GM23248 (cell line): ENCODE measurements around the gene OPHN1. TPM values are rescaled to one million over a fixed set of nuclear protein-coding genes. Genes with fewer than 3 reads are reported as not detected.

ENCODE experiments used
- DNase-seq: peaks from one replicate; pipeline ENCODE4 v3.0.0-alpha.2; 2015
- H2AFZ ChIP-seq: fragments of 200-600 bp; sonication (generic); 2 replicates; pipeline ENCODE4 v1.6.1; 2016; ENCODE audit warnings: antibody characterized with exemption
- H3F3A ChIP-seq: fragments of 200-600 bp; sonication (generic); 2 replicates; pipeline ENCODE4 v1.6.1; 2016; ENCODE audit warnings: mild to moderate bottlenecking, antibody characterized with exemption, mixed run types; ENCODE audit not compliant: insufficient read depth
- H3K27ac ChIP-seq: fragments of 200-600 bp; sonication (generic); 2 replicates; pipeline ENCODE4 v1.5.1; 2016; ENCODE audit warnings: mild to moderate bottlenecking
- H3K27me3 ChIP-seq: fragments of 200-600 bp; sonication (generic); replicated peaks from 2 replicates; pipeline ENCODE4 v1.6.1; 2016; ENCODE audit warnings: mild to moderate bottlenecking; ENCODE audit not compliant: insufficient read depth
- H3K36me3 ChIP-seq: fragments of 200-600 bp; sonication (generic); 2 replicates; pipeline ENCODE4 v1.6.1; 2016; ENCODE audit warnings: low read depth, mild to moderate bottlenecking
- H3K4me1 ChIP-seq: fragments of 200-600 bp; sonication (generic); 2 replicates; pipeline ENCODE4 v1.6.1; 2016; ENCODE audit warnings: mild to moderate bottlenecking; ENCODE audit not compliant: insufficient read depth
- H3K4me2 ChIP-seq: fragments of 200-600 bp; sonication (generic); one replicate; pipeline ENCODE4 v1.6.1; 2016; ENCODE audit warnings: mild to moderate bottlenecking; ENCODE audit not compliant: unreplicated experiment
- H3K4me3 ChIP-seq: fragments of 200-600 bp; sonication (generic); 2 replicates; pipeline ENCODE4 v1.5.1; 2016; ENCODE audit warnings: mild to moderate bottlenecking
- H3K79me2 ChIP-seq: fragments of 200-600 bp; sonication (generic); 2 replicates; pipeline ENCODE4 v1.6.1; 2016; ENCODE audit warnings: mild to moderate bottlenecking; ENCODE audit not compliant: insufficient read depth
- H3K9ac ChIP-seq: fragments of 200-600 bp; sonication (generic); 2 replicates; pipeline ENCODE4 v1.6.1; 2016; ENCODE audit warnings: mild to moderate bottlenecking
- H3K9me2 ChIP-seq: fragments of 200-600 bp; sonication (generic); 2 replicates; pipeline ENCODE4 v1.6.1; 2016; ENCODE audit warnings: mixed run types, mild to moderate bottlenecking, moderate library complexity; ENCODE audit not compliant: insufficient read depth
- H3K9me3 ChIP-seq: fragments of 200-600 bp; sonication (generic); one replicate; pipeline ENCODE4 v1.6.1; 2017; ENCODE audit warnings: low read depth
- H4K20me1 ChIP-seq: fragments of 200-600 bp; sonication (generic); 2 replicates; pipeline ENCODE4 v1.6.0; 2016; ENCODE audit not compliant: insufficient read depth
- EZH2 ChIP-seq: fragments of 200-600 bp; sonication (generic); IDR thresholded peaks from 2 replicates; pipeline ENCODE4 v1.6.1; 2018; ENCODE audit warnings: antibody characterized with exemption, mild to moderate bottlenecking; ENCODE audit not compliant: insufficient read depth, poor library complexity, severe bottlenecking
- EZH2phosphoT487 ChIP-seq: fragments of 200-600 bp; sonication (generic); IDR thresholded peaks from 2 replicates; pipeline ENCODE4 v1.6.1; 2018; ENCODE audit warnings: antibody characterized with exemption, moderate library complexity, mild to moderate bottlenecking, low read depth; ENCODE audit not compliant: insufficient read depth
- in situ Hi-C: fragments of 300-500 bp; cut with MboI; formaldehyde crosslinking; loops from 2 replicates; pipeline ENCODE4 v1.15.0; 2020
- polyA plus RNA-seq: library from polyadenylated mRNA; unstranded; fragments of >200 nt; fragmentation: Nextera tagmentation; extraction: Ambion mirVana; gene quantifications from 2 replicates; pipeline ENCODE4 v1.2.1, GENCODE V29; 2016
- small RNA-seq: library from RNA; depleted of rRNA; stranded (forward); fragments of <200 nt; gene quantifications from one replicate; pipeline ENCODE3, GENCODE V24; 2014; ENCODE audit warnings: low read depth, low replicate concordance
- total RNA-seq: library from RNA; depleted of rRNA; stranded (reverse); fragments of >200 nt; shearing (Covaris generic); gene quantifications from 2 replicates; pipeline ENCODE4 v1.2.3, GENCODE V29; 2014; rRNA removed

Gene OPHN1
- total and polyA plus RNA-seq, 2 experiments from 2014 or later: 4.3 to 4.5 TPM

DNA sequence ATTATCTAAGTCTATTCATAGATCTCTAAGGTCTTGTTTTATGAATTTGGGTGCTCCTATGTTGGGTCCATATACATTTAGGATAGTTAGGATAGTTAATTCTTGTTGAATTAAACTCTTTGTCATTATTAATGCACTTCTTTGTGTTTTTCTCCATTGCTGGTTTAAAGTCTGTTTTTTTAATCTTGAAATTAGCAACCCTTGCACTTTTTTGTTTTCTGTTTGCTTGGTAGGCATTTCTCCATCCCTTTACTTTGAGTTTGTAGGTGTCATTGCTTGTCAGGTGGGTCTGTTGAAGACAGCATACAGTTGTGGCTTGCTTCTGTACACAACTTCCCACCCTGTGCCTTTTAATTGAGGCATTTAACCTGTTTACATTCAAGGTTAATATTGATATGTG is 434.8 kb downstream of the OPHN1 start:
- Histone ChIP-seq H3K36me3 (no peaks in the 10 kb centered on the region), H3K4me1 (no peaks in the 10 kb centered on the region), H3F3A (no peaks in the 10 kb centered on the region), H3K4me3 (no peak overlapping the region), H4K20me1 (no peaks in the 10 kb centered on the region), H3K27ac (no peak overlapping the region), H3K9me2 (no peaks in the 10 kb centered on the region), H3K4me2 (no peak overlapping the region), H3K79me2 (no peaks in the 10 kb centered on the region), H3K9me3 (no peaks in the 10 kb centered on the region), H2AFZ (no peak overlapping the region), H3K27me3 (no peaks in the 10 kb centered on the region), H3K9ac (no peak overlapping the region)
- no peak for DNase-seq
- in situ Hi-C loops: no loop called here
- TF ChIP-seq EZH2 (no peak), EZH2phosphoT487 (no peak)

Small RNAs within 50 kb of the gene (small RNA-seq; reads per million reads assigned to genes)
- gene RF00019 (not detected), gene RNU6-1225P (not detected)

Other genes with a start within 250 kb of the OPHN1 start
- gene YIPF6, start 65.6 kb upstream of the OPHN1 start, total RNA-seq: 21.1 and 32.1 TPM in 2 replicates
- gene YIPF6, start 65.6 kb upstream of the OPHN1 start, polyA plus RNA-seq: 42.5 and 46.6 TPM in 2 replicates
- 2.4 and 4.9 TPM in 2 replicates for gene STARD8, start 214.2 kb upstream of the OPHN1 start, total RNA-seq
- 0.53 and 0.69 TPM in 2 replicates for gene STARD8, start 214.2 kb upstream of the OPHN1 start, polyA plus RNA-seq